T-helper 1 cell treated with Interleukin-12 subunit alpha and Interleukin-12 subunit beta and Interleukin-4 antibody, amounts not matched to agents 30 ng/mL and 1 ng/mL, for 36 hours (primary cell): Measurements from ENCODE around the gene VSIG4. TPM values are rescaled to one million over a fixed set of nuclear protein-coding genes. Genes with fewer than 3 reads are reported as not detected.

Experiments
- intact Hi-C: fragments of 100-400 bp; cut with micrococcal nuclease; formaldehyde crosslinking; loops from one replicate; pipeline ENCODE4 v1.15.1; 2024
- total RNA-seq: library from RNA; stranded (reverse); gene quantifications from 2 replicates; pipeline ENCODE4 v1.2.3, GENCODE V29; 2022

VSIG4 gene
- total RNA-seq, 1 donor from 2014 or later = not detected

DNA sequence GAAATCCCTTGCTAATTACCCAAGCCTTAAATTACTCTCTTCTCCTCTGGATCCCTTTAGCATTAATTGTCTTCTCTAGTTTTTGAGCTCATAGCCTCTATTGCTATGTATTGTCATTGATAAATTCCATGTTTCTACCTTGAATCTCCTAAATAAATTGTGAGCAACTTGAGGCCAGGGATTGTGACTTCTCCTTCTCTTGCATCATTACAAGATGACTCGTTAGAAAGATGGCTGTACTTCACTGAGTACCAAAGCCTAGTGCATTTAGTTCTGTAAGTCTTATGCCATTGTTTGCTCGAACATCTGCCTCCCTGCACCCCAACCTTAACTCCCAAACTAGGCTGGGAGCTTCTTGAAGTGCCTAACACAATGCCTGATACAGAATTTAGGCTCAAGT lies 15.3 kb downstream of the VSIG4 start:
- intact Hi-C loops = no loop called here

DNA sequence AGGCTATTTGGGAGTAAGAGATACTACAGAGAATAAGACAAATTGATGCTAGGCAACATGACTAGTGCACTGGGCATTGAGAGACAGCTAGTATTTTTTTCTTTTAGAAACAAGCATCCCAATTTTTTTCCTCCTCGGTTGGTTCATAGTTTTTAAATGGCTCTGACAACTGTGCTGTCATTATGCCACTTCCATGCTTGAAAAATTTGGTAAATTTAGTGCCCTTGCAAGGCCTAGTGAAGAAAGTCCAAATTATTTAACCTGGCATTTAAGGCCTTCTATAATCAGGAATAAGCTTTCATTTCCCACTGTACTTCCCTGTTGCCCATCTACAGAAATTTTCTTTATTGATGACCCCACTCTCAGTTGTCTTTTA lies 15.8 kb downstream of the VSIG4 start:
- intact Hi-C loops = no loop called here

DNA sequence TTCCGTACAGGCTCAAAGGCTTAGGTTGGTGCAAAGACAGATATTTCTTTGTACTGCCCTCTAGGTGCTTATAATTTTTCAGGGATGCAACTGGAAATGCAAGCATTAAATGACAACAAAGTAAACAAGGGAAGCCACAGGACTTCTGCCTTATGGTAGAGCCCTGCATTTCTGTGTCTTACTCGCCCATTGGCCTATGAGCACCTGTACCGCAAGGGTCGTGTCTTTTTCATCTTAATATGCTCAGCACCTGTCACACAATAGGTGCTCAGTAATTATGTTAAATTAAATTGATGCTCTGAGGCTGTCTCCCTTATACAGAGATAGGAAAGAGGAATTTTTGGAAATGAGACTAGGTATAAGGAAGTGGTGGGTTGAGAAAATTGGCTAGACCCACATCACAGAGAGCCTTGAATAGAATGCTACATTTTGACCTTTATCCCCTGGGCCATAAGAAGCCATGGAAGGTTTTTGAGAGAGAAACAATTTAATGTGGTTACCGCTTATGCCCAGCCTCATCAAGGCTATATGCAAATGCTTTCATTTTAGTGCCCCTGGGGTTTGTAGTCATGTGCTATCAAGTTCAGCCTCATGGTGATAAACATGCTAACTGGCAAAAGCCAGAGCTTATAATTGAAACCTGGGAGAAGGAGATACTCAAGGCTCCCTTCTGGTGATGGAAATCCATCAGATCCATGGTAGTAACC lies 16.3 kb downstream of the VSIG4 start:
- intact Hi-C loops = no loop called here

- intact Hi-C loops = no loop called here
Observed at GRCh38 chrX:66022632-66023384, 17.1 kb downstream of the VSIG4 start.

DNA sequence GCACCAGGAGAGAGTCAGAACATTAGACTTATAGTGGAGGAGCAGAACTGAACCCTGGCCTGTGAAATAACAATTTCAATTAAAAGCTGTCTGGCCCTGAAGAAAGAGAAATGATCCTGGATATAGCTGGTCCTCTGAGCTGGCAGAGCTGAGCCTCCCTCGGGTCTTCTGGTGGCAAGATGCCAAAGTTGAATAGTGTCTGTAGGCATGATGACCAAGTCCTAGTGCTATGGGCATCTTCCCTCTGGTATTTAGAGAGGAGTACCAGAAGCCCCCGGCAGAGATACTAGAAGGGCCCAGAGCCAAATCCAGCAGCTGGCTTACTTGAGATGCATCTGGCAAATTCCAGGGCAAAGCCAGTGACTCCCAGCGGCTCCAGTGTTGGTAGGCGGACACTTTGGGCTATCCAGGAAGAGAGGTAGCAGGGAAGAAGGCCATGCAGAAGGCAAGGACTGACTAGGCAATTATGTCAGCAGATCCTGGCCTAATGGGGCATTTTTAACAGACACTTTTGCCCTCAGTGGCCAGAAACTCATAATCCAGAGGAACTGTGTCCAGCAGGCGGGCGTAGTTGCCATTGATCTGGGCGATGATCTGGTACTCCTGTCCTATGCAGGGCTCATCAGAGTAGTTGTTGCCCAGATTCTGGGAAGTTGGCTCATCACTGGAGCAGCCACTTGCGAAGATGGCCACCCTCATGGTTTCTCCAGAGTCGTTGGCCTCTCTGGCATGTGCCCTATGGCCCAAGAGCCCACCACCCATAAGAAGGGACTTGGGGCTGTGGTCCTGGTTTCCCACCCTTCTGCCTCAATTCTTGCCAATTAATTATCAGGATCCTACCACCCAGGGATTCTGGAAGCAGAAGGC lies 17.9 kb downstream of the VSIG4 start:
- intact Hi-C loops = no loop called here

DNA sequence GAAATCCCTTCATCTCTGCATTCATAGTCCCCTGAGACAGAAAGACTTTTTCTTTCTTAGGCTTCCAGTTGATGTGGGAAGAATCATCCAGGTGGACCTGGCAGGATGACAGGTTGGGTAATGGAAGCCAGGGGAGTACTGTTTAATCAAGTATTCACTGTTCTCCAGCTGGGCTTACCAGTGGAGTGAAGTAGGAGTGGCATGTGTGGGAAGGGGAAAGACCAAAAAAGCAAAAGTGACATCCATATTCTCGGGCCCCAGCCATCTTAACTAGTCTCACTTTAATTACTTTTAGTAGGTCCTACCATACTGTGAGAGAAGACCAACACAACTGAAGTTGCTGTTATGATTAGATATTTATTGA lies 18.5 kb downstream of the VSIG4 start:
- intact Hi-C loops = no loop called here

- intact Hi-C loops = no loop called here
Observed at GRCh38 chrX:66020631-66021334, 19.1 kb downstream of the VSIG4 start.

GRCh38 chrX:66019974-66020373 lies 19.9 kb downstream of the VSIG4 start:
- intact Hi-C loops = loop anchor here (5.0 to 10.0 kb wide), 4 partner anchors 92 to 1045 kb away; partner anchors contain the start of gene ZC4H2

GRCh38 chrX:66019310-66019652 lies 20.6 kb downstream of the VSIG4 start:
- intact Hi-C loops = loop anchor here (5.0 to 10.0 kb wide), 4 partner anchors 93 to 1044 kb away; partner anchors contain the start of gene ZC4H2

DNA sequence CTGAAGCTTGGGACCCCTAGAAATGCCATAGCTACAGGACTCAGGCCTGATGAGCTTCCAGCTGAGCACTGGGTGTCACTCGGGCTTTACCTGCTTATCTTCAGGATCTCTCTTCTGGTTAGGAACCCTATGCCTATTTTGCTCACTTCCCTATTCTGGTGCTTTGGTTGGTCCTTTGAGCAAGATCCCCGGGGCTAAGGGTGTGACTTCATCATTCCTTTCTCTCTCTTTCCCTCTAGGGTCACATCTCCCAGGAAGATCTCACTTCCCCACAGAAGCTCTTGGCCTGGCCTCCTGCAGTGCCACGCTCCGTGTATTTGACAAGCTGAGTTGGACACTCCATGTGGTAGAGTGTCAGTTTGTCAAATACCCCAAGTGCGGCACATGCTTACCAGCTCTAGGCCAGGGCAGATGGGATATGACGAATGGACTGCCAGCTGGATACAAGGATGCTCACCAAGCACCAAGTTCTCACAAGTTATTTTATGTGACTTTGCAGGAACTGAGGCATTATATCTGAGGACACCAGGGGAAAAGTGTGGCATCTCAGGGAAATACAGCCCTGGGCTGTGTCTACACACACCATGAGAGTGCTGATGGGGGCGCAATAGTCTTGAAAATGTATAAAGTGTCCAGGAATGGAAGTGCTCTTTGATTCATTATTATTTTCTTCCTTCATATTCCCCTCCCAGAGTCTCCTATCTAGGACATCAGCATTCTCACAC lies 21.1 kb downstream of the VSIG4 start:
- intact Hi-C loops = loop anchor here (5.0 to 10.0 kb wide), 4 partner anchors 94 to 1044 kb away; partner anchors contain the start of gene ZC4H2

- intact Hi-C loops = loop anchor here (2.0 to 10.0 kb wide), 5 partner anchors 13 to 1043 kb away; partner anchors contain the start of gene ZC4H2
Observed at GRCh38 chrX:66017659-66018170, 22.2 kb downstream of the VSIG4 start.

DNA sequence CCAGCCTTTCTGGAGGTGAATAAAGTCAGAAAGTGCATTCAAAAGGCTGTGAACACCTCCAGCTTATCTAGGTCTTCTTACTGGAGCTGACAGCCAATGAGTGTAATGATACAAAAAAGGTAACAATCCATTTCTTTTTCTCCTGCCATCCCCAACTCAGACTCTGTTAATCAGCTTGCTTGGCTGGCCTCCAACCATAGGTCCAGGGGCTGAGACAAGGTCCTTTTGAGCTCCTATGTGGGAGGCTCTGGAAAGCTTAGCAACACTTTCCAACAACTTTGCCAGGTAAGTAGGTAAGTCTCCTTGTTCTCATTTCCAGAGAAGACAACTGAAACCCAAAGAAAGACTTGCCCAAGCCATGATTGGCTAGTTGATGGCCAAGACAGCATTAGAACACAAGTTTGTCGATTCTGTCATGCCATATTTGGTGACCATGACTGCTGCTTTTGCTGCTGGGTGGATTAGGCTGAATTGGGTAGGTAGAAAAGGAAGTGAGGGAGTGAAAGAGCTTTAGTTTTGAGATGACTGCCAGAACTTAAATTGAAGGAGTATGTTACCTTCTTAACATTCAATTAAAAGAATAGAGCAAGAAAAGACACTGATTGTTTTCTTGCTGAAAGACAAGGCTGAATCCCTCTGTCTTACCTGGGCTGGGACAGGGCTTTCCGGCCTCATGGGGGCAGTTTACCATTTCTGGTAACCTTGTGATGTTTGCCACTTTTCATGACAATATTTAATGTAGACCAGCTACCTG lies 22.8 kb downstream of the VSIG4 start:
- intact Hi-C loops = loop anchor here (1.0 to 10.0 kb wide), 6 partner anchors 14 to 1042 kb away; partner anchors contain the start of gene ZC4H2

DNA sequence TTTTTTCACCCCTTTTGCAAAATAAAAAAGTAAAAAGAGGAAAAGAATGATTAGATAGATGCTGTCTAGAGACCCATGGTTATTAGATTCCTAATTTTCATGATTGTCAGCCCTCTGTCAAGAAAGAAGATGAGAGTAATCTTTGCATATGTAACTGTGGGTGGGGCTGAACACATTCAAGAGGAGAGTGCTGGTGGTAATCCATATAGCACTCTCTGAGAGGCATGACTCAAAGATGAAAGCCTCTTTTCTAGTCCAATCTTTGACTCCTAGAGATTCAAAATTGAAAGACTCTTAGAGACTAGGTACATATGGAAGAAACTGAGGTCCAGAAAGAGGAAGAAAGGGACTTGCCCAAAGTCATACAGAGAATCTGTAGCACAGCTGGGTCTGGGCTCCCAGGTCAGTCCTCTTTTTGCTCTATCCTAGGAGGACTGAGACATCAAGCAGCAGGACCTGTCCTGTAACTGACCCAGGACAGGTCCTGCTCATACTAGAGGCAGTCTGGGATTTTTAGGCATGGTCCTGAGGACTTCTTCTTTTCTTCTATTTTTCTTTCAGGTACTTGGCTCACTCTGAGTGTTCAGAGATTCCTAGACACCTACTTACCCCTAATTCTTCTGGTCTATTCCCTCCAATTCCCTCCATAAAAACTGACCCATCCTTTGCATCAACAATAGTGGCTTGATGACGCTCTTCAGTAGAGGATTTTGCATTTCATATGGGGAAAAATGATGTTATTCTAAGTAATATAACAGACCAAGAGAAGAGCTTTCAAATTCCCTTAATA lies 23.8 kb downstream of the VSIG4 start:
- intact Hi-C loops = loop anchor here (1.0 to 10.0 kb wide), 7 partner anchors 11 to 1041 kb away; partner anchors contain the start of gene ZC4H2

- intact Hi-C loops = loop anchor here (1.0 to 10.0 kb wide), 5 partner anchors 10 to 1040 kb away; partner anchors contain the start of gene ZC4H2
Observed at GRCh38 chrX:66015152-66015831, 24.6 kb downstream of the VSIG4 start.

DNA sequence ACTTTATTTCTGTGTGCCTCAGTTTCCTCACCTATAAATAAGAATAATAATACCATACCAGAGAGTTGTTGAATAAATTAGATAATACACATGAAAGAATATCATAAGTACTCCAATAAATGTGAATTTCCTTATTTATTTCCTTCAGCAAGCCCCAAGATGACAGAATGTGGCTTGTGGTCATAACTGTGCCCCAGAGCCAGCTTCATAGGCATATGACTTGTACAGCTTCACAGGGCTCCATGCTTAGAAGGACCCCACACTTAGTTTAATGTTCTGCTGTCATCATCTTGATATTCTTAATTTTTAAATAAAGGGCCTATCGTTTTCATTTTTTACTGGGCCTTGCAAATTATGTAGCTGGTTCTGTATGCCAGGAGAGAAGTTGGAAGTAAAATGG lies 25.3 kb downstream of the VSIG4 start:
- intact Hi-C loops = loop anchor here (5.0 to 10.0 kb wide), 3 partner anchors 33 to 1040 kb away; partner anchors contain the start of gene ZC4H2

DNA sequence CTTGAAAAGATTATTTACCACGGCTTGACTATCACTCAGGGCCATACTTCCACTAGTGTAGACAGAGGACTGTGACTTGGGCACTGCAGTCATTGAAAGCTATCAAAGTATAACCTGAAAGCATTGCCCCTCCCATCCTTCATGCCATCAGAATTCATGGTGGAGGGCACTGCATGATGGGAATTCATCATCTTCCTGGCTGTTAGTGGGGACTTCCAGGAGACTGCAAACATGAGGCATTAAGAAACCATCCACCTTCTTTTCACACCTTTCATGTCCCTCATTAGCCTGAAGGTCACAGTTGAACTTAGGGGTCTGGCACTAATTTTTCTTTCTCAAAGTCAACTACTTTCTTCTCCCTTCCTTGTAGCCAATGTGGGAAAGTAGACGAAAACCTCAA lies 25.8 kb downstream of the VSIG4 start:
- intact Hi-C loops = loop anchor here (5.0 to 10.0 kb wide), 3 partner anchors 33 to 1039 kb away; partner anchors contain the start of gene ZC4H2

DNA sequence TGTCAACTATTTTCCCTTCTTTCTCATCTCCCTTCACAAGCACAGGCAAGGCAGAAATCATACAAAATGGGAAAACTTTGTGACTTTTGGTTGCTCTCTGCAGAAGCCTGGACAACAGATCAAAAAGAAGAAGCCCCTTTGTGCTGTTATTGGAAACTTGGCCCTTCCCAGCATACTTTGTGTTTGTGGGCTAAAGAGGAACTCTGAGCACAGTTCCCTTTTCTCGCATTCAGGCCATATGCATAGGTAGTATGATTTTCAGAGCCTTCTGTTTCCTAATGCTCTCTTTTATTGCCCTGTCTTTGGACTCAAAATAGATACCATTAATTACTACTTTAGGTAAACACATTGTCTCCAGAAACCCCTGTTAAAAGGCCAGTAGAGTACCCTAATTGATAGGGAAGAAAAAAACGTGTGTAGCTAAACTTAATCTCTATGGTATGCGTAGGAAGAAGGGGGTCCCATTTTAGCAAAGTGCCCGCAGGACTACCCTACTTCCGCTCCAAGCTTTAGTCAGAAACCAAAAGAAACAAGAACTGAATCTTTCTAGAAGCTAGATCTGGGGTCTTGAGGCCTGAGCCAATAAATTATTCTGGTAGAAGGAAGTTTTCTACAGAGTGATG lies 26.6 kb downstream of the VSIG4 start:
- intact Hi-C loops = loop anchor here (2.0 to 10.0 kb wide), 4 partner anchors 34 to 1039 kb away; partner anchors contain the start of genes LAS1L and ZC4H2
